ENCODE data around the gene WDR7. TPM values are rescaled to one million over a fixed set of nuclear protein-coding genes. Genes with fewer than 3 reads are reported as not detected.

Gene WDR7
- total and polyA plus RNA-seq, 2 experiments from 2014 or later, result 7.0 to 14.8 TPM

DNA sequence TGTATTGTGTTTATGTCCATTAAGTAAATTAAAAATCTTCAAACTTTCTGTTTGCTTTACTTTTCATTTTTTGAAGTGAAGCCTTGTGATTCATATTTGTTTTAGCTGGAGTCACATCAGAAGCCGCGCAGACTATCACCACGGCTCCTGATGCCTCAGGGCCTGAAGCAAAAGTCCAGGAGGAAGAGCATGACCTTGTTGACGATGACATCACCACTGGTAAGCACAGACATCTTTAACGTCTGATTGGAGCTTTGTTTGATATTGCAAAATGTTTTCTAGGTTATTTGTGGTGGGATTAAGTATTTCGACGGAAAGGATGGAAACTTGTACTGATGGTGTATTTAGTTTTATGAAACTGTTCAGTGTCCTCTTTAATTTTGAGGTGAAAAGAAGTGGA is 164.8 kb downstream of the WDR7 start:
- H3K4me3 Mint-ChIP-seq, result no peak overlapping the region
- H3K9me3 Mint-ChIP-seq, result no peaks in the 10 kb centered on the region
- no peak for ATAC-seq
- Histone ChIP-seq H2AFZ (no peak overlapping the region), H3K4me1 (ENCODE audit: insufficient read depth) (no peaks in the 10 kb centered on the region), H3K4me2 (no peak overlapping the region), H3K4me3 (no peak overlapping the region), H3K36me3 (ENCODE audit: insufficient read depth) (no peaks in the 10 kb centered on the region), H3F3A (replicated peaks; ENCODE audit: low read depth) (no peaks in the 10 kb centered on the region), H3K27me3 (ENCODE audit: insufficient read depth) (no peaks in the 10 kb centered on the region), H3K9me2 (ENCODE audit: insufficient read depth) (no peaks in the 10 kb centered on the region), H4K20me1 (replicated peaks; ENCODE audit: insufficient read depth) (no peaks in the 10 kb centered on the region), H3K79me2 (replicated peaks; ENCODE audit: insufficient read depth) (no peaks in the 10 kb centered on the region), H3K27ac (ENCODE audit: low read depth) (no peak overlapping the region)
- no peaks in the 10 kb centered on the region for H3K27me3 Mint-ChIP-seq (ENCODE audit: insufficient read depth, low read depth, poor library complexity)
- DNase-seq (ENCODE audit: low spot score), result no peak
- TF ChIP-seq CREB1 (CRISPR knock-in tag; IDR thresholded peaks at IDR 0.05; ENCODE audit: low read depth), result no peak
- no peak for TF ChIP-seq EZH2phosphoT487 (IDR thresholded peaks at IDR 0.05; ENCODE audit: unreplicated experiment)
- TF ChIP-seq, protein P1, sequence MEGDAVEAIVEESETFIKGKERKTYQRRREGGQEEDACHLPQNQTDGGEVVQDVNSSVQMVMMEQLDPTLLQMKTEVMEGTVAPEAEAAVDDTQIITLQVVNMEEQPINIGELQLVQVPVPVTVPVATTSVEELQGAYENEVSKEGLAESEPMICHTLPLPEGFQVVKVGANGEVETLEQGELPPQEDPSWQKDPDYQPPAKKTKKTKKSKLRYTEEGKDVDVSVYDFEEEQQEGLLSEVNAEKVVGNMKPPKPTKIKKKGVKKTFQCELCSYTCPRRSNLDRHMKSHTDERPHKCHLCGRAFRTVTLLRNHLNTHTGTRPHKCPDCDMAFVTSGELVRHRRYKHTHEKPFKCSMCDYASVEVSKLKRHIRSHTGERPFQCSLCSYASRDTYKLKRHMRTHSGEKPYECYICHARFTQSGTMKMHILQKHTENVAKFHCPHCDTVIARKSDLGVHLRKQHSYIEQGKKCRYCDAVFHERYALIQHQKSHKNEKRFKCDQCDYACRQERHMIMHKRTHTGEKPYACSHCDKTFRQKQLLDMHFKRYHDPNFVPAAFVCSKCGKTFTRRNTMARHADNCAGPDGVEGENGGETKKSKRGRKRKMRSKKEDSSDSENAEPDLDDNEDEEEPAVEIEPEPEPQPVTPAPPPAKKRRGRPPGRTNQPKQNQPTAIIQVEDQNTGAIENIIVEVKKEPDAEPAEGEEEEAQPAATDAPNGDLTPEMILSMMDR (conservative IDR thresholded peaks at IDR 0.05; ENCODE audit: low read depth in 2 of 2), result no peak
- no peak for TF ChIP-seq POLR2AphosphoS5 (IDR thresholded peaks at IDR 0.05; ENCODE audit: low read depth)
- TF ChIP-seq, protein P2, sequence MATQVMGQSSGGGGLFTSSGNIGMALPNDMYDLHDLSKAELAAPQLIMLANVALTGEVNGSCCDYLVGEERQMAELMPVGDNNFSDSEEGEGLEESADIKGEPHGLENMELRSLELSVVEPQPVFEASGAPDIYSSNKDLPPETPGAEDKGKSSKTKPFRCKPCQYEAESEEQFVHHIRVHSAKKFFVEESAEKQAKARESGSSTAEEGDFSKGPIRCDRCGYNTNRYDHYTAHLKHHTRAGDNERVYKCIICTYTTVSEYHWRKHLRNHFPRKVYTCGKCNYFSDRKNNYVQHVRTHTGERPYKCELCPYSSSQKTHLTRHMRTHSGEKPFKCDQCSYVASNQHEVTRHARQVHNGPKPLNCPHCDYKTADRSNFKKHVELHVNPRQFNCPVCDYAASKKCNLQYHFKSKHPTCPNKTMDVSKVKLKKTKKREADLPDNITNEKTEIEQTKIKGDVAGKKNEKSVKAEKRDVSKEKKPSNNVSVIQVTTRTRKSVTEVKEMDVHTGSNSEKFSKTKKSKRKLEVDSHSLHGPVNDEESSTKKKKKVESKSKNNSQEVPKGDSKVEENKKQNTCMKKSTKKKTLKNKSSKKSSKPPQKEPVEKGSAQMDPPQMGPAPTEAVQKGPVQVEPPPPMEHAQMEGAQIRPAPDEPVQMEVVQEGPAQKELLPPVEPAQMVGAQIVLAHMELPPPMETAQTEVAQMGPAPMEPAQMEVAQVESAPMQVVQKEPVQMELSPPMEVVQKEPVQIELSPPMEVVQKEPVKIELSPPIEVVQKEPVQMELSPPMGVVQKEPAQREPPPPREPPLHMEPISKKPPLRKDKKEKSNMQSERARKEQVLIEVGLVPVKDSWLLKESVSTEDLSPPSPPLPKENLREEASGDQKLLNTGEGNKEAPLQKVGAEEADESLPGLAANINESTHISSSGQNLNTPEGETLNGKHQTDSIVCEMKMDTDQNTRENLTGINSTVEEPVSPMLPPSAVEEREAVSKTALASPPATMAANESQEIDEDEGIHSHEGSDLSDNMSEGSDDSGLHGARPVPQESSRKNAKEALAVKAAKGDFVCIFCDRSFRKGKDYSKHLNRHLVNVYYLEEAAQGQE (IDR thresholded peaks at IDR 0.05; ENCODE audit: unreplicated experiment), result no peak
- TF ChIP-seq, protein P3, sequence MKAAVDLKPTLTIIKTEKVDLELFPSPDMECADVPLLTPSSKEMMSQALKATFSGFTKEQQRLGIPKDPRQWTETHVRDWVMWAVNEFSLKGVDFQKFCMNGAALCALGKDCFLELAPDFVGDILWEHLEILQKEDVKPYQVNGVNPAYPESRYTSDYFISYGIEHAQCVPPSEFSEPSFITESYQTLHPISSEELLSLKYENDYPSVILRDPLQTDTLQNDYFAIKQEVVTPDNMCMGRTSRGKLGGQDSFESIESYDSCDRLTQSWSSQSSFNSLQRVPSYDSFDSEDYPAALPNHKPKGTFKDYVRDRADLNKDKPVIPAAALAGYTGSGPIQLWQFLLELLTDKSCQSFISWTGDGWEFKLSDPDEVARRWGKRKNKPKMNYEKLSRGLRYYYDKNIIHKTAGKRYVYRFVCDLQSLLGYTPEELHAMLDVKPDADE (IDR thresholded peaks at IDR 0.05), result no peak
- TF ChIP-seq, protein P4, sequence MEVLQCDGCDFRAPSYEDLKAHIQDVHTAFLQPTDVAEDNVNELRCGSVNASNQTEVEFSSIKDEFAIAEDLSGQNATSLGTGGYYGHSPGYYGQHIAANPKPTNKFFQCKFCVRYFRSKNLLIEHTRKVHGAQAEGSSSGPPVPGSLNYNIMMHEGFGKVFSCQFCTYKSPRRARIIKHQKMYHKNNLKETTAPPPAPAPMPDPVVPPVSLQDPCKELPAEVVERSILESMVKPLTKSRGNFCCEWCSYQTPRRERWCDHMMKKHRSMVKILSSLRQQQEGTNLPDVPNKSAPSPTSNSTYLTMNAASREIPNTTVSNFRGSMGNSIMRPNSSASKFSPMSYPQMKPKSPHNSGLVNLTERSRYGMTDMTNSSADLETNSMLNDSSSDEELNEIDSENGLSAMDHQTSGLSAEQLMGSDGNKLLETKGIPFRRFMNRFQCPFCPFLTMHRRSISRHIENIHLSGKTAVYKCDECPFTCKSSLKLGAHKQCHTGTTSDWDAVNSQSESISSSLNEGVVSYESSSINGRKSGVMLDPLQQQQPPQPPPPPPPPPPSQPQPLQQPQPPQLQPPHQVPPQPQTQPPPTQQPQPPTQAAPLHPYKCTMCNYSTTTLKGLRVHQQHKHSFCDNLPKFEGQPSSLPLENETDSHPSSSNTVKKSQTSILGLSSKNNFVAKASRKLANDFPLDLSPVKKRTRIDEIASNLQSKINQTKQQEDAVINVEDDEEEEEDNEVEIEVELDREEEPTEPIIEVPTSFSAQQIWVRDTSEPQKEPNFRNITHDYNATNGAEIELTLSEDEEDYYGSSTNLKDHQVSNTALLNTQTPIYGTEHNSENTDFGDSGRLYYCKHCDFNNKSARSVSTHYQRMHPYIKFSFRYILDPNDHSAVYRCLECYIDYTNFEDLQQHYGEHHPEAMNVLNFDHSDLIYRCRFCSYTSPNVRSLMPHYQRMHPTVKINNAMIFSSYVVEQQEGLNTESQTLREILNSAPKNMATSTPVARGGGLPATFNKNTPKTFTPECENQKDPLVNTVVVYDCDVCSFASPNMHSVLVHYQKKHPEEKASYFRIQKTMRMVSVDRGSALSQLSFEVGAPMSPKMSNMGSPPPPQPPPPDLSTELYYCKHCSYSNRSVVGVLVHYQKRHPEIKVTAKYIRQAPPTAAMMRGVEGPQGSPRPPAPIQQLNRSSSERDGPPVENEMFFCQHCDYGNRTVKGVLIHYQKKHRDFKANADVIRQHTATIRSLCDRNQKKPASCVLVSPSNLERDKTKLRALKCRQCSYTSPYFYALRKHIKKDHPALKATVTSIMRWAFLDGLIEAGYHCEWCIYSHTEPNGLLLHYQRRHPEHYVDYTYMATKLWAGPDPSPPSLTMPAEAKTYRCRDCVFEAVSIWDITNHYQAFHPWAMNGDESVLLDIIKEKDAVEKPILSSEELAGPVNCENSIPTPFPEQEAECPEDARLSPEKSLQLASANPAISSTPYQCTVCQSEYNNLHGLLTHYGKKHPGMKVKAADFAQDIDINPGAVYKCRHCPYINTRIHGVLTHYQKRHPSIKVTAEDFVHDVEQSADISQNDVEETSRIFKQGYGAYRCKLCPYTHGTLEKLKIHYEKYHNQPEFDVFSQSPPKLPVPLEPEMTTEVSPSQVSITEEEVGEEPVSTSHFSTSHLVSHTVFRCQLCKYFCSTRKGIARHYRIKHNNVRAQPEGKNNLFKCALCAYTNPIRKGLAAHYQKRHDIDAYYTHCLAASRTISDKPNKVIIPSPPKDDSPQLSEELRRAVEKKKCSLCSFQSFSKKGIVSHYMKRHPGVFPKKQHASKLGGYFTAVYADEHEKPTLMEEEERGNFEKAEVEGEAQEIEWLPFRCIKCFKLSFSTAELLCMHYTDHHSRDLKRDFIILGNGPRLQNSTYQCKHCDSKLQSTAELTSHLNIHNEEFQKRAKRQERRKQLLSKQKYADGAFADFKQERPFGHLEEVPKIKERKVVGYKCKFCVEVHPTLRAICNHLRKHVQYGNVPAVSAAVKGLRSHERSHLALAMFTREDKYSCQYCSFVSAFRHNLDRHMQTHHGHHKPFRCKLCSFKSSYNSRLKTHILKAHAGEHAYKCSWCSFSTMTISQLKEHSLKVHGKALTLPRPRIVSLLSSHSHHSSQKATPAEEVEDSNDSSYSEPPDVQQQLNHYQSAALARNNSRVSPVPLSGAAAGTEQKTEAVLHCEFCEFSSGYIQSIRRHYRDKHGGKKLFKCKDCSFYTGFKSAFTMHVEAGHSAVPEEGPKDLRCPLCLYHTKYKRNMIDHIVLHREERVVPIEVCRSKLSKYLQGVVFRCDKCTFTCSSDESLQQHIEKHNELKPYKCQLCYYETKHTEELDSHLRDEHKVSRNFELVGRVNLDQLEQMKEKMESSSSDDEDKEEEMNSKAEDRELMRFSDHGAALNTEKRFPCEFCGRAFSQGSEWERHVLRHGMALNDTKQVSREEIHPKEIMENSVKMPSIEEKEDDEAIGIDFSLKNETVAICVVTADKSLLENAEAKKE (CRISPR knock-in tag; IDR thresholded peaks at IDR 0.05), result no peak
- no peak for TF ChIP-seq EZH2 (IDR thresholded peaks at IDR 0.05; ENCODE audit: low read depth, unreplicated experiment)
- TF ChIP-seq ZNF331 (CRISPR knock-in tag; IDR thresholded peaks at IDR 0.05; ENCODE audit: low read depth), result no peak
- no peak for TF ChIP-seq STAT1 (IDR thresholded peaks at IDR 0.05; ENCODE audit: unreplicated experiment)
- no peak for TF ChIP-seq NANOG (IDR thresholded peaks at IDR 0.05; ENCODE audit: borderline replicate concordance)
- H3K36me3 Mint-ChIP-seq (ENCODE audit: low read depth), result no peaks in the 10 kb centered on the region
- no peaks in the 10 kb centered on the region for H3K4me1 Mint-ChIP-seq
- H3K27ac Mint-ChIP-seq, result no peak overlapping the region
